GM10266 (cell line): ENCODE measurements around the gene MSX1.

ENCODE experiments used
- DNase-seq: peaks from one replicate; pipeline ENCODE4 v3.0.0; 2012; ENCODE audit errors: extremely low spot score
- TF ChIP-seq, protein P1 (sequence below): IDR thresholded peaks from 2 replicates; pipeline ENCODE4 v1.5.1; 2012; ENCODE audit warnings: mild to moderate bottlenecking, low read depth; ENCODE audit not compliant: control insufficient read depth, insufficient read depth; ENCODE audit errors: missing control alignments

The MSX1 gene

DNA sequence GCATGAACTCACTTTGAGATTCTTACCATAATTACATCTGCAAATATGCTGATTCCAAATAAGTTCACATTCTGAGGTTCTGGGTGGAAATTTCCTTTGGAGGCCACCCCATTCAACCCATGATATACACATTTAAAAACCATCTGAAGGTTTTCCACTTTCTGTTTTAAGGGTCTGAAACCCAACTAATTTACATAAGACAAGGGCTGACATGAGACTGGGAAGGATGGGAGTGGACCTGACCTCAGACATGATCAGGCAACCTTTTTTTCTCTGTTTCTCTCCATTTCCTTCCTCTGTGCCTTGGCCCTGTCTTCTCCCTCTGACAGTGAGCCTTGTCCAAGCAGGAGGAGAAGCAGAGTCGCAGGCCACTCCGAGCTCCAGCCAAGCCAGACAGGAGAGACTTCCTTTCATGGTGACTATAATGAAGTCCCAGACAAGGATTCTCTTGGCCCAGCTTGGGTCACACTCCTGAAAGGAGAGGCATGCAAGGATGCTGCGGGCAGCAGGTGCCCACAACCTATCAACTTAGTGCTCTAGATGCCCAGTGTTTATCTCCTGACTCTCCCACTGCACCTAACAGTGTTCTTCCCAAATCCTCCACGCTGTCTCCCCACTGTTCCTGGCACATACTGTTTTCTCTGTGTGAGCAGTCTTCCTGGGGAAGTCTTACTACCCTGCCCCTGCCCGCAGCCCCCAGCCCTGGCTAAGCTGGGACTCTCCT lies 39.9 kb downstream of the MSX1 start:
- TF ChIP-seq, protein P1, sequence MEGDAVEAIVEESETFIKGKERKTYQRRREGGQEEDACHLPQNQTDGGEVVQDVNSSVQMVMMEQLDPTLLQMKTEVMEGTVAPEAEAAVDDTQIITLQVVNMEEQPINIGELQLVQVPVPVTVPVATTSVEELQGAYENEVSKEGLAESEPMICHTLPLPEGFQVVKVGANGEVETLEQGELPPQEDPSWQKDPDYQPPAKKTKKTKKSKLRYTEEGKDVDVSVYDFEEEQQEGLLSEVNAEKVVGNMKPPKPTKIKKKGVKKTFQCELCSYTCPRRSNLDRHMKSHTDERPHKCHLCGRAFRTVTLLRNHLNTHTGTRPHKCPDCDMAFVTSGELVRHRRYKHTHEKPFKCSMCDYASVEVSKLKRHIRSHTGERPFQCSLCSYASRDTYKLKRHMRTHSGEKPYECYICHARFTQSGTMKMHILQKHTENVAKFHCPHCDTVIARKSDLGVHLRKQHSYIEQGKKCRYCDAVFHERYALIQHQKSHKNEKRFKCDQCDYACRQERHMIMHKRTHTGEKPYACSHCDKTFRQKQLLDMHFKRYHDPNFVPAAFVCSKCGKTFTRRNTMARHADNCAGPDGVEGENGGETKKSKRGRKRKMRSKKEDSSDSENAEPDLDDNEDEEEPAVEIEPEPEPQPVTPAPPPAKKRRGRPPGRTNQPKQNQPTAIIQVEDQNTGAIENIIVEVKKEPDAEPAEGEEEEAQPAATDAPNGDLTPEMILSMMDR, result no peak
- DNase-seq, result no peak

DNA sequence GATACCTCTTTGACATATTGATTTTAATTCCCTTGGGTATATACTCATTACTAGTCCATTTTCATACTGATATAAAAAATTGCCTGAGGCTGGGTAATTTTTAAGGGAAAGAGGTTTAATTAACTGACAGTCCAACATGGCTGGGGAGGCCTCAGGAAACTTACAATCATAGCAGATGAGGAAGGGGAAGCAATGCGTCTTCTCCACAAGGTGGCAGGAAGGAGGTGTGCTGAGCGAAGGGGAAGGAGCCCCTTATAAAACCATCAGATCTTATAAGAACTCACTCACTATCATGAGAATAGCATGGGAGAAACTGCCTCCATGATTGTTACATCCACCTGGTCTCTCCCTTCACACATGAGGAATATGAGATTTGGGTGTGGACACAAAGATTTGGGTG lies 42.4 kb downstream of the MSX1 start:
- TF ChIP-seq, protein P1, result no peak
- DNase-seq, result no peak

DNA sequence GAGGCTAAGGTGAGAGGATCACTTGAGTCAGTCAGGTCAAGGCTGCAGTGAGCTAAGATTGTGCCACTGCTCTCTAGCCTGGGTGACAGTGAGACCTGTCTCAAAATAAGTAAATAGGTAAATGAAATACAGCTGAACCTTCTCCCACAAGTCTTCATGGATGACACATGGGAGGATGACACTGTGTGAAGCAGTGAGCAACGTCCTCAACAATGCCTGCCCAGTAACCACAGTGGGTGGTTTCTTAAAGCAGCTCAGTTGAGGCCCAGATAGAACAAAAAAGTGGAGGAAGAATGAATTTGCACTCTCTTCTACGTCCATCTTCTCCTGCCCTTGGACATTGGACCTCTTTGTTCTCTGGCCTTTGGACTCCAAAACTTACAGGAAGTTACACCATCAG lies 52.7 kb downstream of the MSX1 start:
- no peak for DNase-seq

DNA sequence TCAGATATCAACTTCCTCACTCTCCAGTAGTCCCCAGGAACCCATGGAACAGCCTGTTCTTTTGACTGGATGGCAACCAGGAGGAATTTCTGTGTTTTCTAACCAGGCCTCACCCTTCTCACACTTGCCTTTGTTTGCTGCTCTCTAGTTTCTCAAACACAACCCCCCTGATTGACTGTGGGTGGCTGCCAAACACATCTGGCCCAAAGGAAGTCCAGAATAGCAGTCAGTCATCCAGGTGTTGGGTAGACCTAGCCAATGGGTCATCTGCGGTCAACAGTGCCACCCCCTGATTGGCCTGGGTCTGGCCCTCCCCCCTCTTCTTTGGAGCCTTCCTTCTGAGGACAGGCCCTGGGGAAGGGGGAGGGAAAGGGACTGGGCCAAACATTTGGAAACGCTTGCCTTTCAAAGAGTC lies 53.7 kb downstream of the MSX1 start:
- TF ChIP-seq, protein P1, result no peak
- DNase-seq, result no peak

More for the DNA sequence above, 52.7 kb downstream of the MSX1 start:
- TF ChIP-seq, protein P1, result no peak
